ENCODE results near the gene CNKSR3. TPM values are rescaled to one million over a fixed set of nuclear protein-coding genes. Genes with fewer than 3 reads are reported as not detected.

The CNKSR3 gene
- total RNA-seq, 1 experiment from 2014 or later: not detected

- H4K20me1 ChIP-seq (ENCODE audit: insufficient read depth, low read depth, low read length): no peaks in the 10 kb centered on the region
- no peak overlapping the region for H3K4me2 ChIP-seq (ENCODE audit: low read depth, low read length, poor library complexity, severe bottlenecking)
- H3K4me3 ChIP-seq (ENCODE audit: low read length): no peak overlapping the region
- H3K79me2 ChIP-seq (ENCODE audit: low read length): no peaks in the 10 kb centered on the region
- H3K4me1 ChIP-seq (ENCODE audit: low read length): no peaks in the 10 kb centered on the region
- H3K27ac ChIP-seq (ENCODE audit: low read length): no peak overlapping the region
- H3K9ac ChIP-seq (ENCODE audit: low read length): no peak overlapping the region
- H3K36me3 ChIP-seq (ENCODE audit: insufficient read depth, low read length): no peaks in the 10 kb centered on the region
- no peaks in the 10 kb centered on the region for H3K27me3 ChIP-seq (ENCODE audit: low read length)
- H3K9me3 ChIP-seq (ENCODE audit: low read length): no peaks in the 10 kb centered on the region
- DNase-seq: no peak
- no peak overlapping the region for H2AFZ ChIP-seq (ENCODE audit: low read length)
- no peaks in the 10 kb centered on the region for H3K9me2 ChIP-seq (replicated peaks; ENCODE audit: insufficient read depth, low read length)
Measured at GRCh38 chr6:154478021-154478700, 32.3 kb downstream of the CNKSR3 start.

- no peaks in the 10 kb centered on the region for H3K79me2 ChIP-seq (ENCODE audit: low read length)
- H3K9me2 ChIP-seq (replicated peaks; ENCODE audit: insufficient read depth, low read length): no peaks in the 10 kb centered on the region
- DNase-seq: no peak
- H3K36me3 ChIP-seq (ENCODE audit: insufficient read depth, low read length): no peaks in the 10 kb centered on the region
- H3K4me3 ChIP-seq (ENCODE audit: low read length): no peak overlapping the region
- no peaks in the 10 kb centered on the region for H4K20me1 ChIP-seq (ENCODE audit: insufficient read depth, low read depth, low read length)
- no peak overlapping the region for H2AFZ ChIP-seq (ENCODE audit: low read length)
- no peaks in the 10 kb centered on the region for H3K4me1 ChIP-seq (ENCODE audit: low read length)
- no peak overlapping the region for H3K27ac ChIP-seq (ENCODE audit: low read length)
- no peaks in the 10 kb centered on the region for H3K27me3 ChIP-seq (ENCODE audit: low read length)
- H3K9me3 ChIP-seq (ENCODE audit: low read length): no peaks in the 10 kb centered on the region
- H3K9ac ChIP-seq (ENCODE audit: low read length): no peak overlapping the region
- H3K4me2 ChIP-seq (ENCODE audit: low read depth, low read length, poor library complexity, severe bottlenecking): no peak overlapping the region
Measured at GRCh38 chr6:154476494-154476893, 34.0 kb downstream of the CNKSR3 start.

GRCh38 chr6:154474648-154475428, 35.6 kb downstream of the CNKSR3 start:
- Histone ChIP-seq H3K4me1 (ENCODE audit: low read length) (no peaks in the 10 kb centered on the region), H3K9ac (ENCODE audit: low read length) (no peak overlapping the region), H3K27ac (ENCODE audit: low read length) (no peak overlapping the region), H3K79me2 (ENCODE audit: low read length) (no peaks in the 10 kb centered on the region), H4K20me1 (ENCODE audit: insufficient read depth, low read depth, low read length) (no peaks in the 10 kb centered on the region), H3K27me3 (ENCODE audit: low read length) (no peaks in the 10 kb centered on the region), H3K4me3 (ENCODE audit: low read length) (no peak overlapping the region), H2AFZ (ENCODE audit: low read length) (no peak overlapping the region), H3K9me2 (replicated peaks; ENCODE audit: insufficient read depth, low read length) (no peaks in the 10 kb centered on the region), H3K4me2 (ENCODE audit: low read depth, low read length, poor library complexity, severe bottlenecking) (no peak overlapping the region), H3K36me3 (ENCODE audit: insufficient read depth, low read length) (no peaks in the 10 kb centered on the region), H3K9me3 (ENCODE audit: low read length) (peaks cover 6% of the 10 kb centered on the region)
- no peak for DNase-seq

- H4K20me1 ChIP-seq (ENCODE audit: insufficient read depth, low read depth, low read length): no peaks in the 10 kb centered on the region
- H3K9me2 ChIP-seq (replicated peaks; ENCODE audit: insufficient read depth, low read length): no peaks in the 10 kb centered on the region
- no peak overlapping the region for H3K4me3 ChIP-seq (ENCODE audit: low read length)
- no peak overlapping the region for H3K4me2 ChIP-seq (ENCODE audit: low read depth, low read length, poor library complexity, severe bottlenecking)
- DNase-seq: no peak
- H3K36me3 ChIP-seq (ENCODE audit: insufficient read depth, low read length): no peaks in the 10 kb centered on the region
- no peaks in the 10 kb centered on the region for H3K4me1 ChIP-seq (ENCODE audit: low read length)
- no peak overlapping the region for H3K27ac ChIP-seq (ENCODE audit: low read length)
- no peaks in the 10 kb centered on the region for H3K27me3 ChIP-seq (ENCODE audit: low read length)
- H3K9me3 ChIP-seq (ENCODE audit: low read length): peaks cover 6% of the 10 kb centered on the region
- no peak overlapping the region for H3K9ac ChIP-seq (ENCODE audit: low read length)
- no peaks in the 10 kb centered on the region for H3K79me2 ChIP-seq (ENCODE audit: low read length)
- no peak overlapping the region for H2AFZ ChIP-seq (ENCODE audit: low read length)
Measured at GRCh38 chr6:154473324-154473723, 37.2 kb downstream of the CNKSR3 start.

GRCh38 chr6:154471609-154472362, 38.7 kb downstream of the CNKSR3 start:
- Histone ChIP-seq H3K4me3 (ENCODE audit: low read length) (no peak overlapping the region), H2AFZ (ENCODE audit: low read length) (no peak overlapping the region), H3K27ac (ENCODE audit: low read length) (no peak overlapping the region), H3K9ac (ENCODE audit: low read length) (no peak overlapping the region), H3K27me3 (ENCODE audit: low read length) (no peaks in the 10 kb centered on the region), H3K9me3 (ENCODE audit: low read length) (peaks cover 6% of the 10 kb centered on the region), H4K20me1 (ENCODE audit: insufficient read depth, low read depth, low read length) (no peaks in the 10 kb centered on the region), H3K36me3 (ENCODE audit: insufficient read depth, low read length) (no peaks in the 10 kb centered on the region), H3K79me2 (ENCODE audit: low read length) (no peaks in the 10 kb centered on the region), H3K9me2 (replicated peaks; ENCODE audit: insufficient read depth, low read length) (no peaks in the 10 kb centered on the region), H3K4me2 (ENCODE audit: low read depth, low read length, poor library complexity, severe bottlenecking) (no peak overlapping the region), H3K4me1 (ENCODE audit: low read length) (no peaks in the 10 kb centered on the region)
- no peak for DNase-seq

GRCh38 chr6:154469306-154469935, 41.1 kb downstream of the CNKSR3 start:
- no peaks in the 10 kb centered on the region for H3K79me2 ChIP-seq (ENCODE audit: low read length)
- H3K4me3 ChIP-seq (ENCODE audit: low read length): no peak overlapping the region
- no peaks in the 10 kb centered on the region for H3K4me1 ChIP-seq (ENCODE audit: low read length)
- H3K27me3 ChIP-seq (ENCODE audit: low read length): no peaks in the 10 kb centered on the region
- no peaks in the 10 kb centered on the region for H3K9me2 ChIP-seq (replicated peaks; ENCODE audit: insufficient read depth, low read length)
- no peak for DNase-seq
- peaks cover 6% of the 10 kb centered on the region for H3K9me3 ChIP-seq (ENCODE audit: low read length)
- H3K36me3 ChIP-seq (ENCODE audit: insufficient read depth, low read length): no peaks in the 10 kb centered on the region
- no peak overlapping the region for H3K27ac ChIP-seq (ENCODE audit: low read length)
- H3K4me2 ChIP-seq (ENCODE audit: low read depth, low read length, poor library complexity, severe bottlenecking): no peak overlapping the region
- H4K20me1 ChIP-seq (ENCODE audit: insufficient read depth, low read depth, low read length): no peaks in the 10 kb centered on the region
- H2AFZ ChIP-seq (ENCODE audit: low read length): no peak overlapping the region
- no peak overlapping the region for H3K9ac ChIP-seq (ENCODE audit: low read length)

GRCh38 chr6:154468760-154469159, 41.7 kb downstream of the CNKSR3 start:
- H3K4me3 ChIP-seq (ENCODE audit: low read length): no peak overlapping the region
- H3K4me2 ChIP-seq (ENCODE audit: low read depth, low read length, poor library complexity, severe bottlenecking): no peak overlapping the region
- H3K36me3 ChIP-seq (ENCODE audit: insufficient read depth, low read length): no peaks in the 10 kb centered on the region
- H3K9me2 ChIP-seq (replicated peaks; ENCODE audit: insufficient read depth, low read length): no peaks in the 10 kb centered on the region
- H3K79me2 ChIP-seq (ENCODE audit: low read length): no peaks in the 10 kb centered on the region
- H3K4me1 ChIP-seq (ENCODE audit: low read length): no peaks in the 10 kb centered on the region
- no peak for DNase-seq
- no peaks in the 10 kb centered on the region for H3K27me3 ChIP-seq (ENCODE audit: low read length)
- no peaks in the 10 kb centered on the region for H4K20me1 ChIP-seq (ENCODE audit: insufficient read depth, low read depth, low read length)
- no peak overlapping the region for H3K9ac ChIP-seq (ENCODE audit: low read length)
- H3K9me3 ChIP-seq (ENCODE audit: low read length): peaks cover 6% of the 10 kb centered on the region
- no peak overlapping the region for H2AFZ ChIP-seq (ENCODE audit: low read length)
- no peak overlapping the region for H3K27ac ChIP-seq (ENCODE audit: low read length)

All from Karpas-422 (cell line).